A549 (cell line): ENCODE results near the gene SLX1A.

Source experiments
- CTCF ChIP-seq: fragments of >200 bp; sonication (Bioruptor Twin); formaldehyde crosslinking; IDR thresholded peaks from 3 replicates; pipeline ENCODE4 v1.5.1; 2016
- GATA3 ChIP-seq: IDR thresholded peaks from 2 replicates; pipeline ENCODE4 v1.6.1; 2012; ENCODE audit warnings: borderline replicate concordance
- HDAC2 ChIP-seq: fragments of 200-600 bp; sonication (generic); IDR thresholded peaks from 2 replicates; pipeline ENCODE4 v1.6.1; 2016
- NR3C1 ChIP-seq: fragments of >200 bp; sonication (Bioruptor Twin); formaldehyde crosslinking; IDR thresholded peaks from 3 replicates; pipeline ENCODE4 v1.6.1; 2017
- POLR2A ChIP-seq: IDR thresholded peaks from 2 replicates; pipeline ENCODE4 v1.6.1; 2012; ENCODE audit warnings: mild to moderate bottlenecking, low read length
- RAD21 ChIP-seq, 2 experiments: fragments of >200 bp in 1 of 2; sonication (Bioruptor Twin) in 1 of 2; formaldehyde crosslinking in 1 of 2; IDR thresholded peaks in 1 of 2; conservative IDR thresholded peaks in 1 of 2; 2 replicates in 1 of 2; 3 replicates in 1 of 2; pipeline ENCODE4 v1.6.1; 2012 to 2018; ENCODE audit warnings: inconsistent platforms in 1 of 2
- REST ChIP-seq: fragments of 200-600 bp; sonication (generic); IDR thresholded peaks from 2 replicates; pipeline ENCODE4 v1.6.1; 2016; ENCODE audit warnings: antibody characterized with exemption, mild to moderate bottlenecking, moderate library complexity
- TF ChIP-seq, protein P1 (sequence below): fragments of 450-650 bp; IDR thresholded peaks from 2 replicates; pipeline ENCODE4 v1.6.1; 2014; ENCODE audit warnings: antibody characterized with exemption

DNA sequence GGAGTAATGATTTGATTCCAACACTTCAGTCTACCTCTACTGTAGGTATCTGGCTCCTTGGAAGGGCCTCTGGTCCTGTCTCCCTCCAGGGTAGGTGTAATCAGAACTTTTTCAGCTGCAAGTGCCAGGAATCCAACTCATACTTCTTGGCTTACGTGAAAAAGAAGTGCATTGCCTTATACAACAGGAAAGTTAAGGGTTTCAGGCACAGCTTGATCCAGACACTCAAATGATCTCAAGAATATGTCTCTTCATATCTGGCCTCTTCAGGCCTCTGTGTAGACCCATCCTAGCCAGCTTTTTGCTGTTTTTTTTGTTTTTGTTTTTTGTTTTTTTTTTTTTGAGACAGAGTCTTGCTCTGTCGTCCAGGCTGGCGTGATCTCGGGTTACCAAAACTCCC is 14.5 kb upstream of the SLX1A start:
- TF ChIP-seq CTCF (no peak), RAD21 (conservative IDR thresholded peaks at IDR 0.05 in 1 of 2, IDR thresholded peaks at IDR 0.05 in 1 of 2) (no peak), GATA3 (no peak), HDAC2 (no peak), POLR2A (no peak), NR3C1 (no peak), REST (no peak)
- TF ChIP-seq, protein P1, sequence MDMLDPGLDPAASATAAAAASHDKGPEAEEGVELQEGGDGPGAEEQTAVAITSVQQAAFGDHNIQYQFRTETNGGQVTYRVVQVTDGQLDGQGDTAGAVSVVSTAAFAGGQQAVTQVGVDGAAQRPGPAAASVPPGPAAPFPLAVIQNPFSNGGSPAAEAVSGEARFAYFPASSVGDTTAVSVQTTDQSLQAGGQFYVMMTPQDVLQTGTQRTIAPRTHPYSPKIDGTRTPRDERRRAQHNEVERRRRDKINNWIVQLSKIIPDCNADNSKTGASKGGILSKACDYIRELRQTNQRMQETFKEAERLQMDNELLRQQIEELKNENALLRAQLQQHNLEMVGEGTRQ, result no peak
